AG09319 (cell line): ENCODE results near the gene SLC2A6.
A peak's percentile ranks its signal among the peaks of the same experiment; 100 is the strongest.

ENCODE experiments used
- DNase-seq: peaks from one replicate; pipeline ENCODE4 v3.0.0-alpha.2; 2010; ENCODE audit warnings: low read depth; ENCODE audit errors: extremely low read depth
- CTCF ChIP-seq: IDR thresholded peaks from 2 replicates; pipeline ENCODE4 v1.5.1; 2011; ENCODE audit warnings: low read depth, mild to moderate bottlenecking, inconsistent platforms, low read length, moderate library complexity

The SLC2A6 gene

GRCh38 chr9:133427658-133428348 lies 51.1 kb downstream of the SLC2A6 start:
- DNase-seq: no peak
- TF ChIP-seq CTCF: no peak

GRCh38 chr9:133426011-133426410 lies 52.9 kb downstream of the SLC2A6 start:
- no peak for DNase-seq

GRCh38 chr9:133425049-133425632 lies 53.8 kb downstream of the SLC2A6 start:
- TF ChIP-seq CTCF: no peak
- no peak for DNase-seq

More at GRCh38 chr9:133426011-133426410, 52.9 kb downstream of the SLC2A6 start:
- no peak for TF ChIP-seq CTCF

GRCh38 chr9:133424187-133424586 lies 54.7 kb downstream of the SLC2A6 start:
- DNase-seq: no peak
- TF ChIP-seq CTCF: no peak

GRCh38 chr9:133423216-133423615 lies 55.7 kb downstream of the SLC2A6 start:
- DNase-seq: peak; percentile 7
- TF ChIP-seq CTCF: no peak

GRCh38 chr9:133421615-133422542 lies 57.0 kb downstream of the SLC2A6 start, which contains the start of gene ADAMTS13:
TSS of gene ADAMTS13 (plus strand) at chr9:133422367. CDS start at chr9:133422444, 77 bp downstream.
- no peak for TF ChIP-seq CTCF
- DNase-seq: no peak
